Liver (tissue), 9 donors: ENCODE results near the gene CD109. TPM values are rescaled to one million over a fixed set of nuclear protein-coding genes. Genes with fewer than 3 reads are reported as not detected.
"Not testable (repeated sequence)": the region's sequence is repeated elsewhere in the genome, so short reads cannot be mapped to it uniquely, and the experiment has no call there.

Experiments used
- DNase-seq: peaks from one replicate; pipeline ENCODE4 v3.0.0-alpha.2; 2017; ENCODE audit warnings: low spot score
- H3K27ac ChIP-seq, 2 donors: one replicate each; pipeline ENCODE4 v1.7.0; 2013; ENCODE audit warnings: inconsistent platforms in 2 of 2, low read length in 2 of 2, control low read depth in 1 of 2, low read depth in 1 of 2, mild to moderate bottlenecking in 1 of 2
- H3K27me3 ChIP-seq, 4 donors: one replicate each; pipeline versions ENCODE4 v1.6.1 to v1.7.0; 2013; ENCODE audit warnings: low read length in 3 of 4, inconsistent platforms in 1 of 4, mild to moderate bottlenecking in 1 of 4, moderate library complexity in 1 of 4; ENCODE audit not compliant: control insufficient read depth in 4 of 4, insufficient read depth in 4 of 4
- H3K36me3 ChIP-seq, 4 donors: one replicate each; pipeline versions ENCODE4 v1.6.1 to v1.7.0; 2013; ENCODE audit warnings: low read length in 3 of 4, mild to moderate bottlenecking in 3 of 4, low read depth in 1 of 4, moderate library complexity in 1 of 4; ENCODE audit not compliant: control insufficient read depth in 4 of 4, insufficient read depth in 3 of 4
- H3K4me1 ChIP-seq, 4 donors: one replicate each; pipeline versions ENCODE4 v1.6.1 to v1.7.0; 2013; ENCODE audit warnings: low read length in 3 of 4, mild to moderate bottlenecking in 3 of 4, moderate library complexity in 1 of 4; ENCODE audit not compliant: control insufficient read depth in 4 of 4, insufficient read depth in 4 of 4
- H3K4me3 ChIP-seq, 3 donors: one replicate each; pipeline versions ENCODE4 v1.6.1 to v1.7.0; 2013; ENCODE audit warnings: low read length in 3 of 3, control low read depth in 1 of 3, low read depth in 1 of 3, mild to moderate bottlenecking in 1 of 3
- H3K9ac ChIP-seq, 2 donors: one replicate each; pipeline ENCODE4 v1.7.0; 2013; ENCODE audit warnings: low read length in 2 of 2, mild to moderate bottlenecking in 2 of 2, moderate library complexity in 2 of 2, control low read depth in 1 of 2, low read depth in 1 of 2
- H3K9me3 ChIP-seq, 4 donors: one replicate each; pipeline versions ENCODE4 v1.6.1 to v1.7.0; 2013; ENCODE audit warnings: low read length in 3 of 4; ENCODE audit not compliant: control insufficient read depth in 4 of 4
- ATF3 ChIP-seq: IDR thresholded peaks from 2 replicates; pipeline ENCODE4 v1.6.1; 2016; ENCODE audit warnings: antibody characterized with exemption
- CTCF ChIP-seq: fragments of 150-350 bp; IDR thresholded peaks from 2 replicates; pipeline ENCODE4 v1.5.1; 2017; ENCODE audit warnings: improper control_type of control experiment, low read depth, low read length; ENCODE audit not compliant: missing input control
- EGR1 ChIP-seq, 2 donors: IDR thresholded peaks; 2 replicates each; pipeline ENCODE4 v1.6.1; 2016 to 2018; ENCODE audit warnings: antibody characterized with exemption in 2 of 2, low read depth in 2 of 2
- FOXA1 ChIP-seq: IDR thresholded peaks from 2 replicates; pipeline ENCODE4 v1.6.1; 2016; ENCODE audit warnings: antibody characterized with exemption
- FOXA2 ChIP-seq: IDR thresholded peaks from 2 replicates; pipeline ENCODE4 v1.6.1; 2016; ENCODE audit warnings: antibody characterized with exemption
- GABPA ChIP-seq, 2 donors: IDR thresholded peaks in 1 of 2; conservative IDR thresholded peaks in 1 of 2; 2 replicates each; pipeline ENCODE4 v1.6.1; 2016; ENCODE audit warnings: antibody characterized with exemption in 2 of 2, mild to moderate bottlenecking in 1 of 2, moderate library complexity in 1 of 2
- HNF4A ChIP-seq, 2 donors: conservative IDR thresholded peaks; 2 replicates each; pipeline ENCODE4 v1.6.1; 2016; ENCODE audit warnings: antibody characterized with exemption in 2 of 2, mild to moderate bottlenecking in 2 of 2
- HNF4G ChIP-seq: IDR thresholded peaks from 2 replicates; pipeline ENCODE4 v1.6.1; 2016; ENCODE audit warnings: antibody characterized with exemption
- JUND ChIP-seq, 2 donors: IDR thresholded peaks; 2 replicates each; pipeline ENCODE4 v1.6.1; 2016; ENCODE audit warnings: antibody characterized with exemption in 2 of 2
- NR2F2 ChIP-seq: IDR thresholded peaks from 2 replicates; pipeline ENCODE4 v1.6.1; 2016; ENCODE audit warnings: antibody characterized with exemption
- RAD21 ChIP-seq, 2 donors: IDR thresholded peaks; 2 replicates each; pipeline ENCODE4 v1.6.1; 2016; ENCODE audit warnings: antibody characterized with exemption in 2 of 2, mild to moderate bottlenecking in 2 of 2
- REST ChIP-seq: IDR thresholded peaks from 2 replicates; pipeline ENCODE4 v1.6.1; 2016; ENCODE audit warnings: antibody characterized with exemption, mild to moderate bottlenecking
- RXRA ChIP-seq, 2 donors: IDR thresholded peaks; 2 replicates each; pipeline ENCODE4 v1.6.1; 2017 to 2018; ENCODE audit warnings: antibody characterized with exemption in 2 of 2, mild to moderate bottlenecking in 1 of 2
- SP1 ChIP-seq: IDR thresholded peaks from 2 replicates; pipeline ENCODE4 v1.6.1; 2018; ENCODE audit warnings: antibody characterized with exemption, mild to moderate bottlenecking
- TAF1 ChIP-seq: conservative IDR thresholded peaks from 2 replicates; pipeline ENCODE4 v1.6.1; 2016; ENCODE audit warnings: antibody characterized with exemption, mild to moderate bottlenecking
- ZBTB33 ChIP-seq: IDR thresholded peaks from 2 replicates; pipeline ENCODE4 v1.6.1; 2016; ENCODE audit warnings: antibody characterized with exemption
- WGBS: extraction: QIAGEN DNeasy Blood & Tissue Kit; methylation state at CpG from one replicate; pipeline ENCODE4 v1.1.7; 2013; 5-methylcytosine and 5-hydroxymethylcytosine counted together
- polyA plus RNA-seq, 2 donors: library from polyadenylated mRNA; stranded (reverse) in 1 of 2; unstranded in 1 of 2; fragments of 200-250 nt in 1 of 2; fragments of >200 nt in 1 of 2; fragmentation: Nextera tagmentation in 1 of 2; extraction: Ambion mirVana in 1 of 2; gene quantifications; one replicate each; pipeline versions ENCODE4 v1.2.1 to v1.2.3, GENCODE V29; 2013 to 2015
- total RNA-seq, 2 donors: library from RNA; depleted of rRNA; stranded (reverse); fragments of >200 nt; gene quantifications; one replicate each; pipeline ENCODE4 v1.2.3, GENCODE V29; 2014
- donor health status: healthy.
- donor health status: healthy.
- donor health status: healthy.
- donor health status: healthy.
- donor health status: healthy.

Gene CD109
- total and polyA plus RNA-seq, 4 donors: 0.18 to 2.0 (median 0.32) TPM

GRCh38 chr6:73832313-73832712 lies 136.3 kb downstream of the CD109 start:
- Histone ChIP-seq H3K9me3 (no peaks in the 10 kb centered on the region), H3K9ac (no peak overlapping the region), H3K27me3 (no peaks in the 10 kb centered on the region), H3K27ac (no peak overlapping the region), H3K4me3 (no peak overlapping the region), H3K4me1 (no peaks in the 10 kb centered on the region), H3K36me3 (no peaks in the 10 kb centered on the region)
- TF ChIP-seq ATF3 (no peak), GABPA (IDR thresholded peaks at IDR 0.05 in 1 of 2, conservative IDR thresholded peaks at IDR 0.05 in 1 of 2) (no peak), EGR1 (IDR thresholded peaks at IDR 0.05; ENCODE audit: low read depth in 2 of 2) (no peak), FOXA1 (no peak), REST (no peak), HNF4G (no peak), RXRA (IDR thresholded peaks at IDR 0.05) (no peak), JUND (IDR thresholded peaks at IDR 0.05) (no peak), TAF1 (no peak), FOXA2 (no peak), NR2F2 (no peak), RAD21 (IDR thresholded peaks at IDR 0.05) (no peak), HNF4A (conservative IDR thresholded peaks at IDR 0.05) (no peak), SP1 (no peak), CTCF (no peak), ZBTB33 (no peak)
- DNase-seq: no peak
- WGBS: 62% methylated on average over 1 of the region's 1 CpG

GRCh38 chr6:73844696-73845095 lies 148.7 kb downstream of the CD109 start:
- H3K4me3 ChIP-seq, H3K36me3 ChIP-seq, DNase-seq: not testable (repeated sequence)

GRCh38 chr6:73851048-73851447 lies 155.0 kb downstream of the CD109 start:
- not testable (repeated sequence) for H3K9ac ChIP-seq, H3K9me3 ChIP-seq, H3K4me1 ChIP-seq, H3K4me3 ChIP-seq, DNase-seq, H3K27ac ChIP-seq, H3K36me3 ChIP-seq, H3K27me3 ChIP-seq
- 94% methylated on average over 25 of the region's 25 CpGs for WGBS

More at GRCh38 chr6:73844696-73845095, 148.7 kb downstream of the CD109 start:
- H3K4me1 ChIP-seq, H3K9ac ChIP-seq, H3K27me3 ChIP-seq, H3K9me3 ChIP-seq, H3K27ac ChIP-seq: not testable (repeated sequence)
